OCI-LY3 (cell line): ENCODE results near the gene METTL27.

Experiments
- H2AFZ ChIP-seq: fragments of 200-600, 300-600 bp; shearing (Covaris generic); 2 replicates; pipeline ENCODE4 v1.6.0; 2014; ENCODE audit warnings: antibody characterized with exemption, low read depth, low read length
- H3K27ac ChIP-seq: fragments of 200-600, 300-600 bp; sonication (generic); 2 replicates; pipeline ENCODE4 v1.5.1; 2014; ENCODE audit warnings: mild to moderate bottlenecking, low read length, moderate library complexity, mixed read lengths
- H3K27me3 ChIP-seq: fragments of 200-600, 300-600 bp; sonication (generic); 2 replicates; pipeline ENCODE4 v1.6.1; 2014; ENCODE audit warnings: low read depth, low read length, mixed read lengths
- H3K36me3 ChIP-seq: fragments of 200-600, 300-600 bp; sonication (generic); replicated peaks from 2 replicates; pipeline ENCODE3; 2014; ENCODE audit warnings: low read depth, low read length, mixed read lengths
- H3K4me1 ChIP-seq: fragments of 300-600, 200-600 bp; sonication (generic); 2 replicates; pipeline ENCODE4 v1.6.1; 2014; ENCODE audit warnings: low read length, mixed read lengths
- H3K4me2 ChIP-seq: fragments of 200-600, 300-600 bp; sonication (generic); 2 replicates; pipeline ENCODE4 v1.6.1; 2014; ENCODE audit warnings: low read length, mixed read lengths
- H3K4me3 ChIP-seq: fragments of 300-600, 200-600 bp; sonication (generic); 2 replicates; pipeline ENCODE4 v1.5.1; 2014; ENCODE audit warnings: antibody characterized with exemption, mild to moderate bottlenecking, low read length, moderate library complexity
- H3K79me2 ChIP-seq: fragments of 300-600, 200-600 bp; shearing (Covaris generic); 2 replicates; pipeline ENCODE4 v1.6.1; 2014; ENCODE audit warnings: mild to moderate bottlenecking, low read length, mixed read lengths
- H3K9ac ChIP-seq: fragments of 300-600, 200-600 bp; shearing (Covaris generic); 2 replicates; pipeline ENCODE4 v1.6.0; 2014; ENCODE audit warnings: mild to moderate bottlenecking, low read length, moderate library complexity
- H3K9me3 ChIP-seq: fragments of 200-600, 300-600 bp; shearing (Covaris generic); 2 replicates; pipeline ENCODE4 v1.6.1; 2014; ENCODE audit warnings: low read length, mixed read lengths; ENCODE audit not compliant: insufficient read depth
- H4K20me1 ChIP-seq: fragments of 200-600, 300-600 bp; sonication (generic); 2 replicates; pipeline ENCODE4 v1.6.1; 2016; ENCODE audit warnings: low read length, mixed read lengths; ENCODE audit not compliant: insufficient read depth
- CTCF ChIP-seq: fragments of 200-600, 300-600 bp; sonication (generic); IDR thresholded peaks from 2 replicates; pipeline ENCODE4 v1.5.1; 2014; ENCODE audit warnings: antibody characterized with exemption, low read length, low read depth
- EZH2phosphoT487 ChIP-seq: fragments of 200-600 bp; shearing (Covaris generic); IDR thresholded peaks from 2 replicates; pipeline ENCODE4 v1.6.1; 2018; ENCODE audit warnings: antibody characterized with exemption, mixed run types, low read depth

Gene METTL27

GRCh38 chr7:73829921-73830680 lies 12.2 kb downstream of the METTL27 start:
- TF ChIP-seq CTCF (no peak), EZH2phosphoT487 (no peak)
- no peaks in the 10 kb centered on the region for H3K27me3 ChIP-seq
- H3K4me2 ChIP-seq, result no peak overlapping the region
- no peak overlapping the region for H2AFZ ChIP-seq
- no peak overlapping the region for H3K9ac ChIP-seq
- peaks cover 42% of the 10 kb centered on the region for H3K4me1 ChIP-seq
- H4K20me1 ChIP-seq, result no peaks in the 10 kb centered on the region
- no peak overlapping the region for H3K27ac ChIP-seq
- no peaks in the 10 kb centered on the region for H3K36me3 ChIP-seq
- no peak overlapping the region for H3K4me3 ChIP-seq
- no peaks in the 10 kb centered on the region for H3K79me2 ChIP-seq
- no peaks in the 10 kb centered on the region for H3K9me3 ChIP-seq

GRCh38 chr7:73829505-73829904 lies 12.8 kb downstream of the METTL27 start:
- Histone ChIP-seq H3K4me1 (peaks cover 42% of the 10 kb centered on the region), H4K20me1 (no peaks in the 10 kb centered on the region), H3K79me2 (no peaks in the 10 kb centered on the region), H3K9me3 (no peaks in the 10 kb centered on the region), H3K27ac (no peak overlapping the region), H3K36me3 (no peaks in the 10 kb centered on the region), H3K4me2 (no peak overlapping the region), H2AFZ (no peak overlapping the region), H3K27me3 (no peaks in the 10 kb centered on the region), H3K9ac (no peak overlapping the region), H3K4me3 (no peak overlapping the region)
- TF ChIP-seq CTCF (no peak), EZH2phosphoT487 (no peak)

- H4K20me1 ChIP-seq, result no peaks in the 10 kb centered on the region
- no peaks in the 10 kb centered on the region for H3K27me3 ChIP-seq
- no peak overlapping the region for H3K9ac ChIP-seq
- H3K9me3 ChIP-seq, result no peaks in the 10 kb centered on the region
- H2AFZ ChIP-seq, result no peak overlapping the region
- H3K36me3 ChIP-seq, result no peaks in the 10 kb centered on the region
- H3K79me2 ChIP-seq, result no peaks in the 10 kb centered on the region
- peaks cover 42% of the 10 kb centered on the region for H3K4me1 ChIP-seq
- no peak overlapping the region for H3K27ac ChIP-seq
- H3K4me2 ChIP-seq, result no peak overlapping the region
- TF ChIP-seq CTCF, result no peak
- no peak for TF ChIP-seq EZH2phosphoT487
- H3K4me3 ChIP-seq, result no peak overlapping the region
Measured at GRCh38 chr7:73828972-73829371, 13.3 kb downstream of the METTL27 start.

- no peak overlapping the region for H2AFZ ChIP-seq
- H3K36me3 ChIP-seq, result no peaks in the 10 kb centered on the region
- H3K27me3 ChIP-seq, result no peaks in the 10 kb centered on the region
- no peak overlapping the region for H3K27ac ChIP-seq
- H3K79me2 ChIP-seq, result no peaks in the 10 kb centered on the region
- peaks cover 39% of the 10 kb centered on the region for H3K4me1 ChIP-seq
- H3K4me3 ChIP-seq, result no peak overlapping the region
- no peaks in the 10 kb centered on the region for H4K20me1 ChIP-seq
- H3K4me2 ChIP-seq, result no peak overlapping the region
- H3K9ac ChIP-seq, result no peak overlapping the region
- TF ChIP-seq EZH2phosphoT487 (no peak), CTCF (no peak)
- H3K9me3 ChIP-seq, result no peaks in the 10 kb centered on the region
Measured at GRCh38 chr7:73828107-73828803, 14.1 kb downstream of the METTL27 start.
